ENCODE results near the gene H2BK1.

Gene H2BK1

GRCh38 chr7:151202836-151203235 is 7.5 kb downstream of the H2BK1 start:
- no peak for DNase-seq (ENCODE audit: low read depth)

- DNase-seq (ENCODE audit: low read depth) = no peak
These were observed 8.5 kb downstream of the H2BK1 start for GRCh38 chr7:151201751-151202150.

DNA sequence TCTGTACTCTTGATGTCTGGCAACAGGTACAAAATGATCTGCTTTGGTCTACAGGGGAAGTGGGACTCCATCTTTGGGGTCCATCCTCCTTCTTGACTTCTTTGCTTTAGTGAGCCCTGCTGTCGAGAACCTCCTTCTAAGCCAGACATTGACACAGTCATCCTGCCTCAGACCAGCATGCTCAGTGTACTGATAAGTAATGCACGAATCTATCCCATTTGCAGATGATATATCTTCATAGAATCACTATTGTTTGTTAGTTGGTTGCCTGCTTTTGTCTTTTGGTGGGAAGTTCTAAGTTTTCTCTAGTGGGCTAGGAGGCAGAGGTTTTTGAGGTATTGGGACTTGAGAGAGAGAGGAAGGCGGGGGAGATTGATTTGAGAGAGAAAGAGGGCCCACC is 8.9 kb downstream of the H2BK1 start:
- DNase-seq (ENCODE audit: low read depth) = no peak

DNA sequence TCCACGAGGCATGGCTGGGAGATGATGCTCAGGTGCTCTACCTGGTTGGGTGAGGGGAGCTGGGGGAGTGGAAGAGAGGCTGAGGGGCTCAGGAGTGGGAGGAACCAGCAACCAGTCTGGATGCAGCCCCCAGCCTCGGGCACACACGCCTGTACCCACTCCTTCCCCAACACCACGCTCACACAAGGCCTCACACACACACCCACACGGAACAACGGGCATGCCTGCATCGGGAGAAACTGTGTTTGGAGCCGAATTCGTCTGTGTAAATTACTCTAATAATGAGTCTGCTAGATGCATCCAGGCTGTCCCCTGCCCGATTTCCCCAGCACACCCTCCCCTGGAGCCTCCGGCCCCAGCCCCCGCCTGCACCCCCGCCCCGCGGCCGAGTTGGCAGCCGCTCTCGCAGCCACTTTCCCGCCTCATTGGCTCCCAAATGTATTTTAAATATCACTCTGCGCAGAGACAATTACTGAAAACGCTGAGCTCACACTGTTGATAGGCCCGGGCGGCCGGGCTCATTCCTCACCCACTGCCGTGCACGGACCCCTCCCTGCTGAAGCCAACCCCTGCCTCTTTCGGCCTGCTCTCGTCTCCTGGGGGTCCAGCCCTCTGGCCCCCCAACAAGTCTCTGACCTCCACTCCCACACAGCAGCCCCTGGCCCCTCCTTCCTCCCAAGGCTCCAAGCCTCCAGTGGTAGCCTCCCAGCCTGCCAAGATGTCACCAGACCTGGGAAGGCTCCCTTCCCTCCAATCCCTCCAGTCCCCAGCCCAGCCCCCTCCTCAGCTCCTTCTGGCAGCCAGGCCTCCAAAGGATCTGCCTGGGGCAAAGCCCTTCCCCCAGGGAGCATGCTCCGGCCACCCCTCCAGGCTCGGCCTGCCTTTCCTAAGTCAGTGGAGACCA is 11.1 kb downstream of the H2BK1 start:
- no peak for DNase-seq (ENCODE audit: low read depth)

DNA sequence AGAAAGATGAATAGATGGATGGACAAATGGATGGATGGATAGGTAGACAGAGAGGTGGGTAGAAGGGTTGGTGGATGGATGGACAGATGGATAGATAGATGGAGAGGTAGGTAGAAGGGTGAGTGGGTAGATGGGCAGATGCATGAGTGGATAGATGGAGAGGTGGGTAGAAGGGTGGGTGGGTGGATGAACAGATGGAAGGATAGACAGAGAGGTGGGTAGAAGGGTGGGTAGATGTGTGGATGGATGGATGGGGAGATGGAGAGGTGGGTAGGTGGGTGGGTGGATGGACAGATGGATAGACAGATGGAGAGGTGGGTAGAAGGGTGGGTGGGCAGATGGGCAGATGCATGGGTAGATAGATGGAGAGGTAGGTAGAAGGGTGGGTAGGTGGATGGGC is 12.4 kb downstream of the H2BK1 start:
- no peak for DNase-seq (ENCODE audit: low read depth)

DNA sequence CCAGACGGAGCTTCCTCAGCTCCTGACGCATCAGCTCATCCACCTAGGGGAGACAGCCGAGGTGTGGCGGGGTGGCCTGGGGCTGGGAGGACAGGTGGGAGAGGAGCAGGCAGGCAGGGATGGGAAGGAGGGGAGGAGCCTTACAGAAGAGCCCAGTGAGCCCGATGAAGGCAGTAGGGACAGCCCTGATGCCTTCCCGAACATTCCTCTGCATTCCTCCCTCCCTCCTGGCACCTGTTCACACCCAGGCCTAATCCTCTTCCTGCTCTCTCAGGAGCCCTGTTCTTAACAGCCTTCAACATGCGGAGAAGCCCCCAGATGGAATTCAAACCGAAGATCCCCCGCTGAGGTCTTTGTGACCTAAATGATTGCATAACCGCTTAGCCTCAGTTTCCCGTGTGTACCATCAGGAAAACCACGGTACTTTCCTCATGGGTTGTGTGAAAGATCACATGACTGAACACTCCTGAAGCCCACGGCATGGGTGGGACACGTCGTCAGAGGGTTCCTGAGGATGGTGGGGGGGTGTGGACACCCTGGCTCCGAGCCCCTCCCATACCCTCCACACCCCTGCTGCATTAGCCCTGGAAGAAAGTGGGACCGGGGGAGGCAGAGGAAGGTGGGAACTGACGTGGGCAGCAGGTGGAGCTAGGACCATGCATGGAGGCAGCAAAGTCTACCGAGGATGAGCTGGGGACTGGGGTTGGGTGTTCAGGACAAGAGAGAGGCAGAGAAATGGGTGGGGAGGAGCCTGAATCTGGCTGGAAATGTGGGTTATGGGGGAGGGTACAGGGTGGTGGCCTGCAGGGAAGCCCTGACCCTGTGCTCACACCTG is 14.5 kb downstream of the H2BK1 start:
- no peak for DNase-seq (ENCODE audit: low read depth)

DNA sequence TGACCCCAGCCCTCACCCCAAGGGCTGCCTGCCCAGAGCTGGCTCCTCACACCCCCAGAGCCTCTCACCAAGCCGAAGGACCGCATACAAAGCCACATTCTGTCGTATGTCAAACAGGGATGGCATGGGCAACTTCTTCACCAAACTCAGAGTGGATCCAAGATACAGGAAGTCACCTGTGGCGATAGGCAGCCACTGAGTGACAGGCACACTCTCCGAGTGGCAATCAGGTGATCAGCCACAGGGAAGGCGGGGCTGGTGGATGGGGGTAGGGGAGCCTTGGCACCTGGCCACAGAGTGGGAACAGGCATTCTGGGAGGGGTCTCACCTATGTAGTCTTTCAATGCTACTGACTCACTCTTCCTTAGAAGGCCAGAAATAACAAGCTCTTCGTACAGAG is 16.1 kb downstream of the H2BK1 start:
- no peak for DNase-seq (ENCODE audit: low read depth)

DNA sequence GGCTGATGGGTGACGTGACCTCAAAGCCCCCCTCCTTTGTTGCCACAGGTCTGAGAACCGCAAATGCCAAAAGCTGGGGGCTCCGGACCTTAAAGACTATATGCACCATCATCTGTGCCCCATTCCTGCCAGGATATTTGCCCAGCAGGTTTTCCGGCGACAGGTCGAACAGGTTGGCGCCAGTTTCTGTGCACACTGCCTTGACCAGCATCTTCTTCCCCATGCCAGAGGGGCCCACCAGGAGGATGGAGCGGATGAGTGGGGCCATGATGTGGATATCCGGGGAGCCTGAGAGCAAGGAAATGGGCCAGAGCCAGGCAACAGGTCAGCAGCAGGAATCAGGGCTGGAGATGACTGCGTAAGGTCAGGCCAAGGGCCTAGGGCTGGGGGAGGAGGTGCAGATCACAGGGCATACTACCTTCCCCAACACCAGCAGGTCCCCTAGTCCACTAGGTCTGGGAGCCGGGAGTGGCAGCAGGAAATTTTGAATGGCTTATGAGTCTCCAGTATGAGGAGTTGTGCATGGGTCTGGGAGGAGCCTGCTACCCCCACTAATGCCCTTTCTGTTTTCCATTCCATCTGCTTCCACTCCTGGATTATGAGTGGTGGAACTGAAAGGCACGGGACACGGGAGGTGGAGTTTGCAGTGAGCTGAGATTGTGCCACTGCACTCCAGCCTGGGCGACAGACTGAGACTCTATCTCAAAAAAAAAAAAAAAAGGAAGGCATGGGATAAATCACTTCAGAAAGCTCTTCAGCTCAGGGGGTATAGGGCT is 16.9 kb downstream of the H2BK1 start:
- no peak for DNase-seq (ENCODE audit: low read depth)

GRCh38 chr7:151192002-151192539 is 18.2 kb downstream of the H2BK1 start:
- no peak for DNase-seq (ENCODE audit: low read depth)

DNA sequence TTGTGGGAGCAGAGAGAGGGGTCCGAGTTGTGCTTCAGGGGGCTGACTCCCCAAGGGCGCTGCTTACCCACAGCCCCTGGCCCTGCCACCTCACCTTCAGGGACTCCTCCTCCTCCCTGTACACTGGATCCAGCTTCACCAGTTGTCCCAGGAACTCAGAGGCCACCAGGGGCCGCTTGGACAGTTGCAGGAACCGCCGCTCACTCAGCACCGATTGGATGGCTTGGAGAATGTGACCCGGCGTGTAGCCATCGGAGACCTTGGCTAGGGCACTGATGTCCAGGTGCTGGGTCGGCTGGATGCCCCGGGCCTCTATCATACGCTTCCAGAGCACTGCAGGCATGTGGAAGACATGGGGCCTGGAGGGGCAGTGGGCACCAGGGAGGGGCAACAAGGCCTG is 18.7 kb downstream of the H2BK1 start:
- DNase-seq (ENCODE audit: low read depth) = no peak

DNA sequence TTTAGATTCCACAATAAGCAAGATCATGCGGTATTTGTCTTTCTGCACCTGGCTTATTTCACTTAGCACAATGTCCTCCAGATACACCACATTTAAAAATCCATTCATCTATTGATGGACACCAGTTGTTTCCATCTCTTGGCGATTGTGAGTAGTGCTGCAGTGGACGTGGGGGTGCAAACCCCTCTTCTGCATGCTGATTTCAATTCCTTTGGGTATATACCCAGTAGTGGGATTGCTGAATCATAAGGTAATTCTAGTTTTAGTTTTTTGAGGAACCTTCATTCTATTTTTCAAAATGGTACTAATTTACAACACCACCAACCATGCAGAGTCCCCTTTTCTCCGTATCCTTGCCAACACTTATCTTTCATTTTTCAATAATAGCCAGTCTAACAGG is 21.2 kb downstream of the H2BK1 start:
- no peak for DNase-seq (ENCODE audit: low read depth)

- DNase-seq (ENCODE audit: low read depth) = no peak
These were observed 22.1 kb downstream of the H2BK1 start for GRCh38 chr7:151188252-151188542.

GRCh38 chr7:151187409-151188251 is 22.7 kb downstream of the H2BK1 start:
- DNase-seq (ENCODE audit: low read depth) = no peak

GRCh38 chr7:151186640-151187408 is 23.5 kb downstream of the H2BK1 start, which contains the start of gene ASB10:
ASB10 (minus strand) TSS chr7:151187250; CDS start chr7:151187130, 120 bp downstream.
- DNase-seq (ENCODE audit: low read depth) = no peak

GRCh38 chr7:151185762-151186639 is 24.3 kb downstream of the H2BK1 start:
- no peak for DNase-seq (ENCODE audit: low read depth)

GRCh38 chr7:151181011-151181431 is 29.3 kb downstream of the H2BK1 start:
- no peak for DNase-seq (ENCODE audit: low read depth)

DNA sequence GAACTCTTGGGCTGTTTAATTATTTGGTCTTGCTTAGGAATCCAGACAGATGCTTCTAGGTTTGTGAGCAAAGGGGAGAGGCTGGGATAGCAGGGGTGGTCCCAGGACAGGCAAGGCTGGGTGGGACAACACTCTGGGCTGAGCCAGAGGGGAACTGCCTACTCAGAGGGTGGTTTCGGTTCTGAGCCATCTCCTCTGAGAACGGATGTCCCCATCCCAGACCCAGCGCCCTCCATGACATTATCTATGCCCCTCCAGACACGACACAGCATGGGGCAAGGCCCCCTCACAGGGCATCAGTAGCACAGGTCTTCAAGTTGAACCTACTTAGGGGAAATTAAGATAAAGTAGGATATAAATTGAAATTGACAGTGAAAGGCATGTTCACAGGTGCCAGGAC is 30.3 kb downstream of the H2BK1 start:
- DNase-seq (ENCODE audit: low read depth) = no peak

- DNase-seq (ENCODE audit: low read depth) = no peak
These were observed 30.9 kb downstream of the H2BK1 start for GRCh38 chr7:151179287-151179860.

DNA sequence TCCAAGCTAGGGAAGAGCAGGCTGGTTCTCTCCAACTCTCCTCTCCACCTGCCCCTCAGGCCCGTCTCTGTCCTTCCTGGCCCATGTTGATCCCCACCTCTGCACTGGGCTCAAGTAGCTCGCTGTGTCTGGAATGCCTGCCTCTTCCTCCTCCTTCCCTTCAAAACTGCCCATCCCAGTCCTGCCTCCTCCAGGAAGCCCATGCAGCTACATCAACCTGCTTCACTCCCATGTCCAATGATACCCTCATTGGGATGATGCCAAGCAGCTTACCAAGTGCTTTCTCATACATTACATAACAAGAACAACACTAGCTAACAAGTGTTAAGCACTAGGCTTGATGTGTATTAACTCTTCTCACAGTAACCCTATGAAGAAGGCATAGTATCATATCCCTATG is 31.5 kb downstream of the H2BK1 start:
- DNase-seq (ENCODE audit: low read depth) = no peak
